Measurements from ENCODE around the gene NTN4.
"Not testable (repeated sequence)": the region's sequence is repeated elsewhere in the genome, so short reads cannot be mapped to it uniquely, and the experiment has no call there.

NTN4 gene

DNA sequence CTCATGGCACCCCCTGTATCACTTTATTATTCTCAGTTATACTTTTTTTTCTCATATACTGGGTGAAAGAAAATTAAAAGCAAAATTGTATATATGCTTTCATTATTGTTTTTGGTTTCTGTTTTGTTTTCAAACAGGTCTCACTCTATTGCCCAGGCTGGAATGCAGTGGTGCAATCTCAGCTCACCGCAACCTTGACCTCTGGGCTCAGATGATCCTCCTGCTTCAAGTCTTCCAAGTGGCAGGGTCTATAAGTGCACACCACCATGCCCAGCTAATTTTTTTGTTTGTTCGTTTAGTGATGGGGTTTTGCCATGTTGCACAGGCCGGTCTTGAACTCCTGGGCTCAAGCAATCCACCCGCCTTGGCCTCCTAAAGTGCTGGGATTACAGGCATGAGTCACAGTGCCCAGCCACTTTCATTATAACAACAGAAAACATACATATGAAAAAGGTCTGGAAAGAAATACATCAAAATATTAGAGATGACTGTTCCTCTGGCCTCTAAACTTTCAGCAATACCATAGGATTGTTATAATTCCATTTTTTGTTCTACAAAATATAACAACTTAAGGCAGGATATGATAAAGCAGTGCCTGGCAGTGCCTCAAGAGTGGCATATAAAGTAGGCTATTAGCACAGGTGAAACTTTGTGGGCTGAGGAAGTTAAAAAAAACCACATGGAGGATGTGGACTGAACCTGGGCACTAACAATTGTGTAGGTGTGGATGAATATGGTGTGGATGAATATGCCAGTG, 5.8 kb upstream of the NTN4 start:
- DNase-seq = no peak

DNA sequence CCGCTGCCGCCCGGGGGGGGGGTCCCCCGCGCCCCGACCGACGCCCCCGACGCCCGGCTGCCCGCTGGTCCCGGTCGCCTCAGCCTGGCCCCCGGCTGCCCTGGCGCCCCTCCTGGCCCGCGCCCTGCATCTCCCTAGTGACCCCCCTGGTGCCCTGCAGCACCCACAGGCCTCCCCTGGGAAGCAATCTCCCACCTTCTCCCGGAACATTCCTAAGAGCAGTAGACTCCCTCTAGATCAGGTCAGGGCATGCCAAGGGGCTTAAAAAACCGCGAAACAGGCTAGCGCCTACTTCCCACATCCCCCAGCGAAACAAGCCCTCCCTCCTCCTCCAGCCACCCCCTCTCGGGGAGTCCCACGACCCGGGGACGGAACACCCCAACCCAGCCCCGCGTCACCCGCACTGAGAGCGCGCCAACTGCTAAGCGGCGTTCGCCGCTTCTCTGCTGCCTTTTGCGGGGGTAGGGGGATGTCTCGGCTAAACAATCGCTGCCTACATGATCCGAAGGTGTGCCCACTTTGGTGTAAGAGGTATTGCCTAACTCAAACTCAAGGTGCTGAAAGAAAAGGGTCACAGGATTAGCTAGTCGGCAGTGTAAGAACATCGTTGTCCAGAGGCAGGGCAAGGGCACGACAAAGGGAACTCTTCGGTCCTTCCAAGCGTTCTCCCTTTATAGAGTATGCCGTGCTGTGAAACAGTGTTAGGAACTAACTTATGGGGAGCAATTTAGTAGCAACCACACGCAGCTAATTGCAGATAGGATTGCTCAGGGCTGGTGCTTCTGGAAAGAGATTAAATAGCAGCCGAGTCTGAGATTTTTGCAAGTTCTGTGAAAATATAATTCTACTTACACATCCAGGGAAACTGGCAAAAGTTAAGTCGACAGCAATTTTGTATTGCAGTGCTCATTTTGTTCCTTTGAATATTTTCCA, 619 bp upstream of the NTN4 start:
- no peak for DNase-seq

DNA sequence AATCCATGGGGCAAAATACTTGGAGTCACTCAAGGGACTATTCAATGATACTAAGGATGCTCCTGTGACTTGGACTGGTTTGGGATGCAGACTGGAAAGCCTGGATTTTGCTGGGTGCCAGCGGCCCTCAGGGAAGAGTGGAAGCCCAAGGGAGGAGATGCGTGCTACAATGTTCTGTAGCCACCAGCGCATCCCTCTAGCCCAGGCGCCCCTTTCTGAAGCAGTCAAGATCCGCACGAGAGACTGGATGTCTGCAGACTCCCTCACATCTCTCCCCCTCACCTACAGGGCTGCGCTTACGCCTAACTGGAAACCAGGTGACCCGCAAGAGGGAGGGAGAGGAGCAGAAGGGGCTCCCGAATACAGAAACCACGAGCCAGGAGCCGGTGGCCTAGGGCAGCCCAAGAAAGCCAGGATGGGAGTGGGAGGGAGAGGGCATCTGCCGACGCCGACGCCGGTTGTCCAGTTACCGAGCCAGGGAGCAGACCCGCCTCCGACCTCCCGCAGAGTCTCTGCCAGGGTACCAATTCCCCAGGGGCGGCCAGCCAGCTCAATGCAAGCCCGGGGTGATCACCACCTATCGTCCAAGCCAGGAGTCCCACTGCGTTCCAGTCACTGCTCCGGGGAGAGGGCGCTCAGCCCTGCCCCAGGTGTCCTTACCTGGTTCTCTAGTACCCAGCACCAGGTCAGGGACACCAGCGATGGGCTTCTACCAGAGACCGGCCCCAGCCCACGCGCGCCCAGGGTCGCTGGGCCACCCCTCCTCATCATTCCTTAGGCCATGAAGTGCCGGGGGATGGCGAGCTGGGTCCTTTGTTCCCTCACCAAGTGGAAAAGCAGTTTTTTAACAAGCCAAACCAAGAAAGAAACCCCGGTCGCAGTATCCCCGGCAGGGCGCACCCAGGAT, 1.2 kb downstream of the NTN4 start:
- DNase-seq = no peak

- DNase-seq = no peak
Measured at GRCh38 chr12:95788637-95789036, 1.9 kb downstream of the NTN4 start.

- DNase-seq = no peak
Measured at GRCh38 chr12:95787274-95787818, 3.2 kb downstream of the NTN4 start.

DNA sequence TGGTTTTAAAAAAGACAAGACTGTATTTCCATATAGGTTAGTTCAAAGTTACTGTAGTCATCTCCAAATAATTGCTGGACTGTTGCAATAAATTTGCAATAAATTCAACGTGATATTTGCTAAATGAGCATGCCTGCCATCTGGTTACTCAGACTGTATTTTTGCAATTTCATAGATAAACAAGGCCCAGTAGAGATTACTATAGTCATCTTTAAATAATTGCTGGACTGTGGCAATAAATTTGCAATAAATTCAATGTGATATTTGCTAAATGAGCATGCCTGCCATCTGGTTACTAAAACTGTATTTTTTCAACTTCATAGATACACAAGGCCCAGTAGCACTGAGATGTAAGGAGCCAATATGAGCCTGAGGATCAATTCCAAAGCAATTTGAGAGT, 5.6 kb downstream of the NTN4 start:
- no peak for DNase-seq

- DNase-seq = no peak
Measured at GRCh38 chr12:95784286-95784685, 6.3 kb downstream of the NTN4 start.

GRCh38 chr12:95775466-95775865, 15.1 kb downstream of the NTN4 start:
- DNase-seq = not testable (repeated sequence)

DNA sequence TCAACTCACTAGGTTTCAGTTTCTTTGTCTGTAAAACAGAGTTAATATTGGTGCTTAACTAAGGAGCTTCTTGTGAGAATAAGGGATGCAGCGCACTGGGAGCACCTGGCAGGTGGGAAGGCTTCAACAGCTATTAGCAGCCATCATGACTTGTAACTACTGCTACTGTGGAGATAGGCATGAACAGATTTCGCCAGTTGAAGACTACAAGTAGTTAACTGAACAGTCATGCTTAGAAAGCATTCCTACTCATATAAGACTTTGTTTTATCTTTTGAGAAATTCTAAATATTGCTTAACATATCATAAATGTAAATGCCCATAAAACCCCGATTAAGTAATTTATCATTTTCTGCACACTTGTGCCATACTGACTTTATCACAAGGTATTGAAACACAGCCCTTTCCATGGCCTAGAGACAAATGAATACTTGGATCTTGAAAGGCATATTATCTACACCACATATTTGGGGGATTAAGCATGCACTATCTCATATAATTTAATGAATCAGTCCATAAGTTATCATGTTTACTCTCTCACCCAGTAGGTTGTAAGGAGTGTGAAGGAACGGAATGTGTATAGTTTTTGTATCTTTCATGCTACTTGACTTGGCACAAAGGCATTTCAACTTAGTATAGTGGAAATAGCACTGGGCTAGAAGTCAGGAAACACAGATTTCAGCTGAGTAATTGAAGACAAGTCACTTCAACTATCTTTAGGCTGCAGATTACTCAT, 16.1 kb downstream of the NTN4 start:
- DNase-seq = no peak

- no peak for DNase-seq
Measured at GRCh38 chr12:95773320-95773719, 17.2 kb downstream of the NTN4 start.

DNA sequence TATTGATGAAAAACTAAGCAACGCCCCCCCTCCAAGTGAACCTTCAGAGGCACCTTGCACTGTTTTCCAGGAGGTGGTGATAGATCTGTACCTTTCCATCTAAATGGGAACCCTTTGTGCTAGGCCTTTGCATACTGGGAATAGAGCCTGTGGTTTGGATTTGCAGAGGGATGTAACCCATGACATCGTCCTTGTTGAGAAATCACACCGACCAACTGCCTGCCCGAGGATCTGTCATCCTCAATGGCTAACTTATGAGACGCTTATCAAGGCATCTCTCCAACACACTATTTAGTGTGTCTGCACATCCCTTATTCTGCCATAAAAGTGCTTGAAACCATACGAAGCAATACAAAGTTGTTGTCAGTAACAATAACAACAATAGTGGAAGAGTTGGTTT, 22.9 kb downstream of the NTN4 start:
- DNase-seq = no peak

GRCh38 chr12:95766356-95767019, 24.1 kb downstream of the NTN4 start:
- no peak for DNase-seq

DNA sequence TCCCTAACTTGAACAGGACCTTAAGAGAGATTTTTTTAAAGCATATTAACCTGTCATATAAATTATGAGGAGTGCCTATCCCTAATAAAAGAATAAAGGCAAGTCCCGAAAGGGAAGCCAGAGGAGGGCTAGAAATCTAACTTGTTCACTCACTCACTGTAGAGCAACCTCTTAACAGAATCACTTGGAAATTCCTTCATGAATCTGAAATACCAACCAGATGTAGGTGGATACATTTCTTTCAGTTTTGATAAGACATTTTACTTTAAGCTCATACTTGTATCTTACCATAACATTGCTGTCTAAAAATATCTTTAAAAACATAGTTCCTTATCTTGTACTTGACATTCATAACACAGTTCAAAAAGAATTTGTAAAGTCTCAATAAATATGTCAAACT, 25.7 kb downstream of the NTN4 start:
- no peak for DNase-seq

DNA sequence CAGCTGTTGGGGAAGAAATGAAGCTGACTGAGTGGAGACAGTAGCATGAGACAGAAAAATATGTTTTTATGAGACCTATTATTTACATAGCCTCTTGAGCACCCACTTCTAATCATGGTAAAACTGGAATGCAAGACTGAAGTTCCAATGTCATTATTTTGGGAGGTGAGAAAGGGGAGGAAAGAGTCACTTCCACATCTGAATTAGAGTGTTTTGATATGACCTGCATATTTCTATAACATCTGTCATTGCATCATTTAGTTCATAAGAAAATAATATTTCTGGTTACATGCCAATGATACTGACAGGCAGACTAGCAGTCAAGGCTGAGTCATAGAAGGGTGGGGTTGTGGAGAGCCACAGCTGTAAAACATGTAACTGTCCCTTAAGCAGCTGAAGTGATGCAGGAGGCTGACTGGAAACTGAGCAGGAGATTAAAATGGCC, 26.7 kb downstream of the NTN4 start:
- DNase-seq = no peak

- no peak for DNase-seq
Measured at GRCh38 chr12:95762123-95762785, 28.3 kb downstream of the NTN4 start.

- DNase-seq = no peak
Measured at GRCh38 chr12:95760371-95760770, 30.2 kb downstream of the NTN4 start.

DNA sequence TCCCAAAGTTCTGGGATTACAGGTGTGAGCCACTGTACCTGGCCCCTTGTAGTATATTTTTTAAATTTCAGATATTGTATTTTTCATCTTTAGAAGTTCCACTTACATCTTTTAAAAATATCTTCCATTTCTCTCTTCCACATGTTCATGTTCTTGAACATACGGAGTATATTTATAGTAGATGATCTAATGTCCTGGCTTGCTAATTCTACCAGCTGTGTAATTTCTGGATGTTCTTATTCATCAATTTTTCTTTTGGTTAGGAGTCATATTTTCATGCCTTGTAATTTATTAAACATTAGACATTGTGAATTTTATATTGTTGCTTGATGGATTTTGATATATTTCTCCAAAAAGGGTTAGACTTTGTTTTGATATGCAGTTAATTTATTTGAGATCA, 30.8 kb downstream of the NTN4 start:
- DNase-seq = no peak

GRCh38 chr12:95759039-95759438, 31.5 kb downstream of the NTN4 start:
- no peak for DNase-seq

- no peak for DNase-seq
Measured at GRCh38 chr12:95756362-95756761, 34.2 kb downstream of the NTN4 start.

GRCh38 chr12:95755261-95755865, 35.2 kb downstream of the NTN4 start:
- no peak for DNase-seq

Measured in CD4-positive, alpha-beta T cell treated with Interleukin-4 for 4 hours (primary cell).